ENCODE data around the gene PDE8B.

PDE8B gene

DNA sequence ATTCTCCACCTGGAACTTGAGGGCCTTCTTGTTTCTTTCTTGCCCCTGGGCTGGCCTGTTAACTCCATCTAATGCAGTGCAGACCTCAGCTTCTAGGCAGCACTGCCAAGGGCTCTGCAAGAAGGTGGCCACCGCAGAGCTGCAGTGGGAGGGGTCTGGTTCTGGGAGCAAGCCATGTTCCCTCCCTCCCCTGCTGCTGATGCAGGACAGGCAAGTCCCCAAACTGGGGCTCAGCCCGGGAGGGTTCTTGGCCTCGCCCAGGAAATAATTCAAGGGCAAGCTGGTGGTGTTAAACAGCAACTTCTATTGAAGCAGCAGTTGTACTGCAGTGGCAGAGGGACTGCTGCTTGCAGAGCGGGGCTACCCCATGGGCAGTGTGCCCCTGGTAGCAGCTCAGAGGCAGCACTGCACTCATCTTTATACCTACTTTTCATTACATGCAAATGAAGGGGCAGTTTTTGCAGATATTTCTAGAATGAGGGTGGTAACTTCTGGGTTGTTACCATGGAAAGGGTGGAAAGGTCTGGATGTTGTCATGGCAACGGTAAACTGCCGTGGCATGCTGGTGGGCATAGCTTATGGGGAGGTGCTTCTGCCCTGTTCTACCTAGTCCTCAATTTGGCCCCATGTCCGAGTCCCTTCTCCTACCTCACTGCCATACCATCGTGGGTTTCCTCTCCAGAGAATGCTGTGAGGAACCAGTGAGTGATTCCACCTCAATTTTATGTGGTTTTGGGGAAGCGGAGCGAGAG lies 199.6 kb downstream of the PDE8B start:
- peak overlapping the region; percentile 67 for H3K14ac ChIP-seq (ENCODE audit: low read length)
- no peak overlapping the region for H2AFZ ChIP-seq (ENCODE audit: low read length)
- H2AK5ac ChIP-seq (ENCODE audit: low read depth, low read length), result no peak overlapping the region
- no peaks in the 10 kb centered on the region for H3K27me3 ChIP-seq (ENCODE audit: control insufficient read depth in 3 of 3, insufficient read depth in 3 of 3, low read depth in 1 of 3, low read length in 3 of 3)
- H2BK15ac ChIP-seq (ENCODE audit: low read length), result no peak overlapping the region
- H2BK12ac ChIP-seq (ENCODE audit: low read length), result no peak overlapping the region
- DNase-seq (ENCODE audit: low spot score), result no peak
- no peak overlapping the region for H3K4me3 ChIP-seq (ENCODE audit: low read length in 2 of 2)
- no peaks in the 10 kb centered on the region for H3K79me1 ChIP-seq (ENCODE audit: low read depth, low read length)
- no peak overlapping the region for H3K27ac ChIP-seq (replicated peaks; ENCODE audit: low read length)
- no peak overlapping the region for H3K4ac ChIP-seq (ENCODE audit: low read length)
- H3K9me3 ChIP-seq (replicated peaks in 1 of 2; ENCODE audit: control insufficient read depth in 2 of 2, insufficient read depth in 1 of 2, low read depth in 1 of 2, low read length in 2 of 2), result no peaks in the 10 kb centered on the region
- no peak overlapping the region for H3K18ac ChIP-seq (ENCODE audit: low read length)
- H3K4me2 ChIP-seq (ENCODE audit: insufficient read depth, low read length, poor library complexity, severe bottlenecking), result no peak overlapping the region
- H3K9ac ChIP-seq (ENCODE audit: low read depth, low read length, poor library complexity), result peak overlapping the region; percentile 33
- no peak overlapping the region for H4K91ac ChIP-seq (ENCODE audit: low read depth, low read length, poor library complexity)
- H2BK120ac ChIP-seq (ENCODE audit: low read depth, low read length), result no peak overlapping the region
- H4K8ac ChIP-seq (ENCODE audit: low read depth, low read length), result no peak overlapping the region
- H3K23ac ChIP-seq (ENCODE audit: low read depth, low read length, poor library complexity), result no peak overlapping the region
- WGBS, 2 donors (ENCODE audit: extremely low coverage in 2 of 2, insufficient read length in 2 of 2, insufficient replicate concordance in 1 of 2), result no CpG with 5 or more reads among the region's 10 CpGs
- H2BK5ac ChIP-seq (ENCODE audit: low read length), result no peak overlapping the region
- no peaks in the 10 kb centered on the region for H3K4me1 ChIP-seq (ENCODE audit: control insufficient read depth in 2 of 2, insufficient read depth in 1 of 2, low read depth in 1 of 2, low read length in 2 of 2)
- no peaks in the 10 kb centered on the region for H3K36me3 ChIP-seq (replicated peaks in 1 of 2; ENCODE audit: control insufficient read depth in 2 of 2, insufficient read depth in 2 of 2, low read length in 2 of 2)

GRCh38 chr5:77413049-77413448 lies 202.6 kb downstream of the PDE8B start:
- H2AK5ac ChIP-seq (ENCODE audit: low read depth, low read length), result no peak overlapping the region
- H2BK15ac ChIP-seq (ENCODE audit: low read length), result no peak overlapping the region
- H3K14ac ChIP-seq (ENCODE audit: low read length), result no peak overlapping the region
- no peaks in the 10 kb centered on the region for H3K27me3 ChIP-seq (ENCODE audit: control insufficient read depth in 3 of 3, insufficient read depth in 3 of 3, low read depth in 1 of 3, low read length in 3 of 3)
- H4K8ac ChIP-seq (ENCODE audit: low read depth, low read length), result no peak overlapping the region
- H3K79me1 ChIP-seq (ENCODE audit: low read depth, low read length), result no peaks in the 10 kb centered on the region
- H2AFZ ChIP-seq (ENCODE audit: low read length), result no peak overlapping the region
- H3K9ac ChIP-seq (ENCODE audit: low read depth, low read length, poor library complexity), result no peak overlapping the region
- no peak overlapping the region for H3K4me3 ChIP-seq (ENCODE audit: low read length in 2 of 2)
- no peaks in the 10 kb centered on the region for H3K9me3 ChIP-seq (replicated peaks in 1 of 2; ENCODE audit: control insufficient read depth in 2 of 2, insufficient read depth in 1 of 2, low read depth in 1 of 2, low read length in 2 of 2)
- no peaks in the 10 kb centered on the region for H3K36me3 ChIP-seq (replicated peaks in 1 of 2; ENCODE audit: control insufficient read depth in 2 of 2, insufficient read depth in 2 of 2, low read length in 2 of 2)
- H3K4me2 ChIP-seq (ENCODE audit: insufficient read depth, low read length, poor library complexity, severe bottlenecking), result no peak overlapping the region
- WGBS, 2 donors (ENCODE audit: extremely low coverage in 2 of 2, insufficient read length in 2 of 2, insufficient replicate concordance in 1 of 2), result no CpG with 5 or more reads among the region's 7 CpGs
- no peak overlapping the region for H3K27ac ChIP-seq (replicated peaks; ENCODE audit: low read length)
- H2BK120ac ChIP-seq (ENCODE audit: low read depth, low read length), result no peak overlapping the region
- DNase-seq (ENCODE audit: low spot score), result no peak
- H2BK5ac ChIP-seq (ENCODE audit: low read length), result no peak overlapping the region
- H4K91ac ChIP-seq (ENCODE audit: low read depth, low read length, poor library complexity), result no peak overlapping the region
- H2BK12ac ChIP-seq (ENCODE audit: low read length), result no peak overlapping the region
- H3K18ac ChIP-seq (ENCODE audit: low read length), result no peak overlapping the region
- no peaks in the 10 kb centered on the region for H3K4me1 ChIP-seq (ENCODE audit: control insufficient read depth in 2 of 2, insufficient read depth in 1 of 2, low read depth in 1 of 2, low read length in 2 of 2)
- H3K4ac ChIP-seq (ENCODE audit: low read length), result no peak overlapping the region
- H3K23ac ChIP-seq (ENCODE audit: low read depth, low read length, poor library complexity), result no peak overlapping the region

GRCh38 chr5:77418162-77418561 lies 207.7 kb downstream of the PDE8B start:
- no peaks in the 10 kb centered on the region for H3K36me3 ChIP-seq (replicated peaks in 1 of 2; ENCODE audit: control insufficient read depth in 2 of 2, insufficient read depth in 2 of 2, low read length in 2 of 2)
- no peak overlapping the region for H4K91ac ChIP-seq (ENCODE audit: low read depth, low read length, poor library complexity)
- H3K79me1 ChIP-seq (ENCODE audit: low read depth, low read length), result no peaks in the 10 kb centered on the region
- H3K14ac ChIP-seq (ENCODE audit: low read length), result no peak overlapping the region
- no peaks in the 10 kb centered on the region for H3K27me3 ChIP-seq (ENCODE audit: control insufficient read depth in 3 of 3, insufficient read depth in 3 of 3, low read depth in 1 of 3, low read length in 3 of 3)
- no peak overlapping the region for H2BK15ac ChIP-seq (ENCODE audit: low read length)
- no peak overlapping the region for H2BK12ac ChIP-seq (ENCODE audit: low read length)
- peak overlapping the region; percentile 57 for H4K8ac ChIP-seq (ENCODE audit: low read depth, low read length)
- no peak overlapping the region for H2AK5ac ChIP-seq (ENCODE audit: low read depth, low read length)
- no peak overlapping the region for H3K4me2 ChIP-seq (ENCODE audit: insufficient read depth, low read length, poor library complexity, severe bottlenecking)
- no CpG with 5 or more reads among the region's 5 CpGs for WGBS, 2 donors (ENCODE audit: extremely low coverage in 2 of 2, insufficient read length in 2 of 2, insufficient replicate concordance in 1 of 2)
- no peak overlapping the region for H3K4ac ChIP-seq (ENCODE audit: low read length)
- H2BK5ac ChIP-seq (ENCODE audit: low read length), result peak overlapping the region; percentile 35
- no peak overlapping the region for H2AFZ ChIP-seq (ENCODE audit: low read length)
- H3K18ac ChIP-seq (ENCODE audit: low read length), result peak overlapping the region; percentile 17
- no peak overlapping the region for H2BK120ac ChIP-seq (ENCODE audit: low read depth, low read length)
- H3K4me1 ChIP-seq (ENCODE audit: control insufficient read depth in 2 of 2, insufficient read depth in 1 of 2, low read depth in 1 of 2, low read length in 2 of 2), result no peaks in the 10 kb centered on the region
- no peak overlapping the region for H3K9ac ChIP-seq (ENCODE audit: low read depth, low read length, poor library complexity)
- no peak overlapping the region for H3K27ac ChIP-seq (replicated peaks; ENCODE audit: low read length)
- H3K9me3 ChIP-seq (replicated peaks in 1 of 2; ENCODE audit: control insufficient read depth in 2 of 2, insufficient read depth in 1 of 2, low read depth in 1 of 2, low read length in 2 of 2), result no peaks in the 10 kb centered on the region
- peak overlapping the region in 1 of 2 donors; percentile 2 for H3K4me3 ChIP-seq (ENCODE audit: low read length in 2 of 2)
- DNase-seq (ENCODE audit: low spot score), result no peak
- peak overlapping the region; percentile 27 for H3K23ac ChIP-seq (ENCODE audit: low read depth, low read length, poor library complexity)

GRCh38 chr5:77418601-77419581 lies 208.4 kb downstream of the PDE8B start:
- Histone ChIP-seq H3K27ac (replicated peaks; ENCODE audit: low read length) (no peak overlapping the region), H3K27me3 (ENCODE audit: control insufficient read depth in 3 of 3, insufficient read depth in 3 of 3, low read depth in 1 of 3, low read length in 3 of 3) (no peaks in the 10 kb centered on the region), H2AFZ (ENCODE audit: low read length) (no peak overlapping the region), H3K14ac (ENCODE audit: low read length) (no peak overlapping the region), H2BK15ac (ENCODE audit: low read length) (no peak overlapping the region), H3K4me3 (ENCODE audit: low read length in 2 of 2) (peak overlapping the region in 1 of 2 donors; percentile 15), H3K18ac (ENCODE audit: low read length) (no peak overlapping the region), H3K9ac (ENCODE audit: low read depth, low read length, poor library complexity) (no peak overlapping the region), H2BK5ac (ENCODE audit: low read length) (no peak overlapping the region), H3K36me3 (replicated peaks in 1 of 2; ENCODE audit: control insufficient read depth in 2 of 2, insufficient read depth in 2 of 2, low read length in 2 of 2) (no peaks in the 10 kb centered on the region), H3K79me1 (ENCODE audit: low read depth, low read length) (no peaks in the 10 kb centered on the region), H3K4me2 (ENCODE audit: insufficient read depth, low read length, poor library complexity, severe bottlenecking) (no peak overlapping the region), H2BK120ac (ENCODE audit: low read depth, low read length) (no peak overlapping the region), H4K8ac (ENCODE audit: low read depth, low read length) (no peak overlapping the region), H2BK12ac (ENCODE audit: low read length) (no peak overlapping the region), H3K23ac (ENCODE audit: low read depth, low read length, poor library complexity) (no peak overlapping the region), H3K9me3 (replicated peaks in 1 of 2; ENCODE audit: control insufficient read depth in 2 of 2, insufficient read depth in 1 of 2, low read depth in 1 of 2, low read length in 2 of 2) (no peaks in the 10 kb centered on the region), H2AK5ac (ENCODE audit: low read depth, low read length) (no peak overlapping the region), H3K4ac (ENCODE audit: low read length) (no peak overlapping the region), H4K91ac (ENCODE audit: low read depth, low read length, poor library complexity) (no peak overlapping the region), H3K4me1 (ENCODE audit: control insufficient read depth in 2 of 2, insufficient read depth in 1 of 2, low read depth in 1 of 2, low read length in 2 of 2) (no peaks in the 10 kb centered on the region)
- WGBS, 2 donors (ENCODE audit: extremely low coverage in 2 of 2, insufficient read length in 2 of 2, insufficient replicate concordance in 1 of 2), result no CpG with 5 or more reads among the region's 13 CpGs
- no peak for DNase-seq (ENCODE audit: low spot score)
